ENCODE results near the gene ALKBH3.

Gene ALKBH3

GRCh38 chr11:43834286-43834685 lies 46.3 kb upstream of the ALKBH3 start:
- Histone ChIP-seq H3K79me1 (ENCODE audit: low read length) (no peaks in the 10 kb centered on the region), H3K18ac (ENCODE audit: low read length) (no peak overlapping the region), H3K4me2 (ENCODE audit: low read length) (no peak overlapping the region), H2BK5ac (ENCODE audit: low read depth, low read length, poor library complexity) (no peak overlapping the region), H3K27ac (ENCODE audit: low read depth, low read length) (no peak overlapping the region), H3K36me3 (ENCODE audit: control insufficient read depth in 1 of 2, insufficient read depth in 2 of 2, low read length in 2 of 2) (no peaks in the 10 kb centered on the region), H3K4me1 (ENCODE audit: control insufficient read depth in 1 of 2, insufficient read depth in 2 of 2, low read length in 2 of 2) (peaks cover 0 to 3% of the 10 kb centered on the region in 2 experiments), H3K14ac (ENCODE audit: low read length) (no peak overlapping the region), H3K4me3 (ENCODE audit: low read depth, low read length) (no peak overlapping the region), H3K79me2 (ENCODE audit: control insufficient read depth, insufficient read depth, low read length, poor library complexity) (no peaks in the 10 kb centered on the region), H3K9me3 (ENCODE audit: insufficient read depth, low read depth, low read length) (no peaks in the 10 kb centered on the region), H2BK120ac (ENCODE audit: insufficient read depth, low read length, poor library complexity) (no peak overlapping the region), H4K12ac (ENCODE audit: low read depth, low read length) (no peak overlapping the region), H4K8ac (ENCODE audit: low read depth, low read length) (no peak overlapping the region), H3K9ac (ENCODE audit: low read length) (no peak overlapping the region), H3K23ac (ENCODE audit: low read length) (no peak overlapping the region), H2BK12ac (ENCODE audit: low read length) (no peak overlapping the region), H2AFZ (ENCODE audit: insufficient read depth, low read length, poor library complexity) (no peak overlapping the region), H3K4ac (ENCODE audit: low read depth, low read length) (no peak overlapping the region), H2AK5ac (ENCODE audit: low read length) (no peak overlapping the region), H4K91ac (ENCODE audit: low read depth, low read length) (no peak overlapping the region), H3K27me3 (ENCODE audit: insufficient read depth, low read length) (no peaks in the 10 kb centered on the region)
- no peak for DNase-seq
- no CpG with 5 or more reads among the region's 2 CpGs for WGBS (ENCODE audit: extremely low coverage, insufficient coverage, insufficient read length)

DNA sequence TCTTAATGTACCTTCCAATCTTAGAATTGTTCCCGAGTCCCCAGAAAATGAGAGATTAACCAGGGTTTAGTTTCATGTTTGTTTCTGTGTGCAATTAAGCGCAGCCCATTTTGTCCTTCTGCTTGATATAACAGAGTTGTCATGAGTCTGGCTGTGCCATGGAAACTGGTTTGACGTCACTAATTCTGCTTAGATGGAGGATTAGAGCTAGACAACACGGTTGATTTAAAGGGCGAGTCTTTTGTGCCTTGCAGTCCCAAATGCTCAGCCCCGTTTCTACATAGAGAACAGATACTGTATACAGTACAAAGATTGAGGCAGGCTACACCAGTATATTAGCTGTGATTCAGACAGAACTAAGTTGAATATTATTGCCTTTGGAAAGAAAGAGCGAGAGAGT lies 45.5 kb upstream of the ALKBH3 start:
- H3K23ac ChIP-seq (ENCODE audit: low read length), result peak overlapping the region; percentile 13
- H3K27me3 ChIP-seq (ENCODE audit: insufficient read depth, low read length), result no peaks in the 10 kb centered on the region
- no peaks in the 10 kb centered on the region for H3K79me1 ChIP-seq (ENCODE audit: low read length)
- H4K91ac ChIP-seq (ENCODE audit: low read depth, low read length), result no peak overlapping the region
- DNase-seq, result peak in 1 of 2 donors; percentile 54
- no peak overlapping the region for H2AK5ac ChIP-seq (ENCODE audit: low read length)
- H3K4ac ChIP-seq (ENCODE audit: low read depth, low read length), result no peak overlapping the region
- H3K27ac ChIP-seq (ENCODE audit: low read depth, low read length), result no peak overlapping the region
- H3K4me1 ChIP-seq (ENCODE audit: control insufficient read depth in 1 of 2, insufficient read depth in 2 of 2, low read length in 2 of 2), result peaks cover 0 to 3% of the 10 kb centered on the region in 2 experiments
- no peak overlapping the region for H2BK5ac ChIP-seq (ENCODE audit: low read depth, low read length, poor library complexity)
- 100% methylated on average over 1 of the region's 7 CpGs for WGBS (ENCODE audit: extremely low coverage, insufficient coverage, insufficient read length)
- no peak overlapping the region for H2BK12ac ChIP-seq (ENCODE audit: low read length)
- H4K8ac ChIP-seq (ENCODE audit: low read depth, low read length), result no peak overlapping the region
- H3K4me2 ChIP-seq (ENCODE audit: low read length), result no peak overlapping the region
- H2AFZ ChIP-seq (ENCODE audit: insufficient read depth, low read length, poor library complexity), result no peak overlapping the region
- no peak overlapping the region for H3K4me3 ChIP-seq (ENCODE audit: low read depth, low read length)
- no peaks in the 10 kb centered on the region for H3K79me2 ChIP-seq (ENCODE audit: control insufficient read depth, insufficient read depth, low read length, poor library complexity)
- H3K18ac ChIP-seq (ENCODE audit: low read length), result peak overlapping the region; percentile 65
- no peak overlapping the region for H3K14ac ChIP-seq (ENCODE audit: low read length)
- no peaks in the 10 kb centered on the region for H3K36me3 ChIP-seq (ENCODE audit: control insufficient read depth in 1 of 2, insufficient read depth in 2 of 2, low read length in 2 of 2)
- no peak overlapping the region for H2BK120ac ChIP-seq (ENCODE audit: insufficient read depth, low read length, poor library complexity)
- H3K9me3 ChIP-seq (ENCODE audit: insufficient read depth, low read depth, low read length), result no peaks in the 10 kb centered on the region
- no peak overlapping the region for H4K12ac ChIP-seq (ENCODE audit: low read depth, low read length)
- no peak overlapping the region for H3K9ac ChIP-seq (ENCODE audit: low read length)

DNA sequence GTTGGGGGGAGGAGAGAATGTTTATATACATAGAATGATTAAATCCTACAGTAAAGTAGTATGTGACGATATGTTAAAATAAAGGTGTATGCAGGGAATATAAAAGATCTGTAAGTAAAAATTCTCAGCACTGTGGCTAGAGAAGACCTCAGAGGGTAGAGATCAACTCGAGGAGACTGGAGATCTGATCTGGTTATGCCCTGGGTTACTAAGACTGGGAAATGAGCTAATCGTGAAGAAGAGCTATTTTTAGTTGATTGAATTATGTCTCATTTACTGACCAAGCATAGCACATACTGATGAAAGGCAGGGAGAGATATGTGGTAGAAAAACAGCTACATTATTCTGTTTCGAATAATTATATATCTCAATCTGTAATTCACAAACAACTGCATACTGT lies 42.8 kb upstream of the ALKBH3 start:
- no peaks in the 10 kb centered on the region for H3K4me1 ChIP-seq (ENCODE audit: control insufficient read depth in 1 of 2, insufficient read depth in 2 of 2, low read length in 2 of 2)
- no peak for DNase-seq
- no peaks in the 10 kb centered on the region for H3K9me3 ChIP-seq (ENCODE audit: insufficient read depth, low read depth, low read length)
- H3K79me2 ChIP-seq (ENCODE audit: control insufficient read depth, insufficient read depth, low read length, poor library complexity), result no peaks in the 10 kb centered on the region
- no peak overlapping the region for H3K4me2 ChIP-seq (ENCODE audit: low read length)
- no peak overlapping the region for H3K4ac ChIP-seq (ENCODE audit: low read depth, low read length)
- no peak overlapping the region for H3K9ac ChIP-seq (ENCODE audit: low read length)
- H2BK12ac ChIP-seq (ENCODE audit: low read length), result no peak overlapping the region
- H2AK5ac ChIP-seq (ENCODE audit: low read length), result no peak overlapping the region
- H3K36me3 ChIP-seq (ENCODE audit: control insufficient read depth in 1 of 2, insufficient read depth in 2 of 2, low read length in 2 of 2), result no peaks in the 10 kb centered on the region
- no peak overlapping the region for H3K14ac ChIP-seq (ENCODE audit: low read length)
- H2BK120ac ChIP-seq (ENCODE audit: insufficient read depth, low read length, poor library complexity), result no peak overlapping the region
- H3K27me3 ChIP-seq (ENCODE audit: insufficient read depth, low read length), result no peaks in the 10 kb centered on the region
- no peak overlapping the region for H4K8ac ChIP-seq (ENCODE audit: low read depth, low read length)
- no peaks in the 10 kb centered on the region for H3K79me1 ChIP-seq (ENCODE audit: low read length)
- no peak overlapping the region for H4K12ac ChIP-seq (ENCODE audit: low read depth, low read length)
- no peak overlapping the region for H3K27ac ChIP-seq (ENCODE audit: low read depth, low read length)
- no peak overlapping the region for H4K91ac ChIP-seq (ENCODE audit: low read depth, low read length)
- H3K4me3 ChIP-seq (ENCODE audit: low read depth, low read length), result no peak overlapping the region
- H2AFZ ChIP-seq (ENCODE audit: insufficient read depth, low read length, poor library complexity), result no peak overlapping the region
- H3K23ac ChIP-seq (ENCODE audit: low read length), result no peak overlapping the region
- H2BK5ac ChIP-seq (ENCODE audit: low read depth, low read length, poor library complexity), result no peak overlapping the region
- no peak overlapping the region for H3K18ac ChIP-seq (ENCODE audit: low read length)
- WGBS (ENCODE audit: extremely low coverage, insufficient coverage, insufficient read length), result 100% methylated on average over 1 of the region's 4 CpGs

- H2BK5ac ChIP-seq (ENCODE audit: low read depth, low read length, poor library complexity), result no peak overlapping the region
- no peak overlapping the region for H2AK5ac ChIP-seq (ENCODE audit: low read length)
- H4K12ac ChIP-seq (ENCODE audit: low read depth, low read length), result no peak overlapping the region
- no peak overlapping the region for H3K23ac ChIP-seq (ENCODE audit: low read length)
- no peaks in the 10 kb centered on the region for H3K79me1 ChIP-seq (ENCODE audit: low read length)
- no peak overlapping the region for H2BK12ac ChIP-seq (ENCODE audit: low read length)
- peaks cover 0 to 2% of the 10 kb centered on the region in 2 experiments for H3K36me3 ChIP-seq (ENCODE audit: control insufficient read depth in 1 of 2, insufficient read depth in 2 of 2, low read length in 2 of 2)
- H3K27ac ChIP-seq (ENCODE audit: low read depth, low read length), result no peak overlapping the region
- H3K79me2 ChIP-seq (ENCODE audit: control insufficient read depth, insufficient read depth, low read length, poor library complexity), result no peaks in the 10 kb centered on the region
- no peak overlapping the region for H2BK120ac ChIP-seq (ENCODE audit: insufficient read depth, low read length, poor library complexity)
- no peak overlapping the region for H3K4me3 ChIP-seq (ENCODE audit: low read depth, low read length)
- H3K18ac ChIP-seq (ENCODE audit: low read length), result no peak overlapping the region
- WGBS (ENCODE audit: extremely low coverage, insufficient coverage, insufficient read length), result no CpG with 5 or more reads among the region's 1 CpG
- H3K9me3 ChIP-seq (ENCODE audit: insufficient read depth, low read depth, low read length), result no peaks in the 10 kb centered on the region
- H3K4me1 ChIP-seq (ENCODE audit: control insufficient read depth in 1 of 2, insufficient read depth in 2 of 2, low read length in 2 of 2), result no peaks in the 10 kb centered on the region
- no peak for DNase-seq
- no peak overlapping the region for H4K8ac ChIP-seq (ENCODE audit: low read depth, low read length)
- no peak overlapping the region for H3K14ac ChIP-seq (ENCODE audit: low read length)
- no peak overlapping the region for H3K9ac ChIP-seq (ENCODE audit: low read length)
- H4K91ac ChIP-seq (ENCODE audit: low read depth, low read length), result no peak overlapping the region
- H3K4me2 ChIP-seq (ENCODE audit: low read length), result no peak overlapping the region
- H2AFZ ChIP-seq (ENCODE audit: insufficient read depth, low read length, poor library complexity), result no peak overlapping the region
- no peaks in the 10 kb centered on the region for H3K27me3 ChIP-seq (ENCODE audit: insufficient read depth, low read length)
- no peak overlapping the region for H3K4ac ChIP-seq (ENCODE audit: low read depth, low read length)
Measured at GRCh38 chr11:43842021-43842420, 38.6 kb upstream of the ALKBH3 start.

All from trophoblast cell (in vitro differentiated cells and primary cell).